IMR-90 (cell line): ENCODE data around the gene CNGB1. TPM values are rescaled to one million over a fixed set of nuclear protein-coding genes. Genes with fewer than 3 reads are reported as not detected.

Experiments
- ATAC-seq: fragments of 200-7000 bp; cut with Tn5 transposase; 2 replicates; pipeline ENCODE4 v1.9.1; 2020; ENCODE audit warnings: low read depth, mild to moderate bottlenecking, moderate library complexity
- BruUV-seq: library from RNA; stranded (reverse); fragments of 400-500 nt; replicated peaks from 2 replicates; lab custom pipeline; 2021; lab: Mats Ljungman, UMichigan
- CTCF ChIA-PET: fragments of 300-600 bp; formaldehyde crosslinking; extraction: SDS; loops from one replicate; lab custom pipeline; 2021; ENCODE audit warnings: antibody characterized with exemption; lab: Yijun Ruan, JAX
- POLR2A ChIA-PET: fragments of 300-600 bp; sonication (Branson Sonifier 250); formaldehyde crosslinking; loops from one replicate; lab custom pipeline; 2022; ENCODE audit warnings: antibody characterized with exemption; ENCODE audit not compliant: unreplicated experiment; lab: Charles Lee
- DNase-seq: peaks from one replicate; pipeline ENCODE4 v3.0.0; 2013
- H2AFZ ChIP-seq: replicated peaks from 2 replicates; pipeline ENCODE3; 2013; ENCODE audit warnings: low read length, mild to moderate bottlenecking; ENCODE audit not compliant: poor library complexity
- H2AK5ac ChIP-seq: 2 replicates; pipeline ENCODE4 v1.6.1; 2013; ENCODE audit warnings: low read depth, low read length, inconsistent platforms
- H2AK9ac ChIP-seq: replicated peaks from 2 replicates; pipeline ENCODE3; 2013; ENCODE audit warnings: mild to moderate bottlenecking, low read depth, low read length, moderate library complexity; ENCODE audit not compliant: poor library complexity
- H2BK120ac ChIP-seq: 2 replicates; pipeline ENCODE4 v1.6.1; 2013; ENCODE audit warnings: low read depth, low read length, inconsistent platforms
- H2BK15ac ChIP-seq: 3 replicates; pipeline ENCODE4 v1.6.1; 2013; ENCODE audit warnings: low read depth, low read length, inconsistent platforms
- H2BK20ac ChIP-seq: 2 replicates; pipeline ENCODE4 v1.6.1; 2013; ENCODE audit warnings: low read depth, mild to moderate bottlenecking, inconsistent platforms, low read length, moderate library complexity
- H2BK5ac ChIP-seq: 2 replicates; pipeline ENCODE4 v1.6.1; 2013; ENCODE audit warnings: mild to moderate bottlenecking, low read depth, low read length, inconsistent platforms; ENCODE audit not compliant: poor library complexity, severe bottlenecking
- H3K14ac ChIP-seq: replicated peaks from 2 replicates; pipeline ENCODE4 v1.6.1; 2013; ENCODE audit warnings: low read depth, low read length, inconsistent platforms
- H3K18ac ChIP-seq: 2 replicates; pipeline ENCODE4 v1.6.1; 2013; ENCODE audit warnings: low read depth, low read length, control low read depth
- H3K23ac ChIP-seq: 2 replicates; pipeline ENCODE4 v1.6.1; 2013; ENCODE audit warnings: low read depth, low read length, inconsistent platforms
- H3K27ac ChIP-seq: 2 replicates; pipeline ENCODE4 v1.5.1; 2013; ENCODE audit warnings: mild to moderate bottlenecking, control low read depth, low read length; ENCODE audit not compliant: insufficient read depth
- H3K27me3 ChIP-seq: 2 replicates; pipeline ENCODE4 v1.6.1; 2013; ENCODE audit warnings: low read length; ENCODE audit not compliant: control insufficient read depth, insufficient read depth
- H3K36me3 ChIP-seq: 2 replicates; pipeline ENCODE4 v1.6.1; 2013; ENCODE audit warnings: low read length, mixed read lengths; ENCODE audit not compliant: control insufficient read depth, insufficient read depth
- H3K4ac ChIP-seq: 2 replicates; pipeline ENCODE4 v1.6.1; 2013; ENCODE audit warnings: low read depth, low read length, inconsistent platforms
- H3K4me1 ChIP-seq: 2 replicates; pipeline ENCODE4 v1.6.1; 2013; ENCODE audit warnings: low read length, mixed read lengths; ENCODE audit not compliant: control insufficient read depth, insufficient read depth
- H3K4me2 ChIP-seq: 2 replicates; pipeline ENCODE4 v1.6.1; 2013; ENCODE audit warnings: low read depth, mild to moderate bottlenecking, control low read depth, low read length, moderate library complexity
- H3K4me3 ChIP-seq: 2 replicates; pipeline ENCODE4 v1.5.1; 2013; ENCODE audit warnings: low read depth, mild to moderate bottlenecking, control low read depth, low read length, moderate library complexity; ENCODE audit not compliant: insufficient read depth
- H3K56ac ChIP-seq: 2 replicates; pipeline ENCODE4 v1.6.1; 2013; ENCODE audit warnings: low read length, inconsistent platforms; ENCODE audit not compliant: insufficient read depth; ENCODE audit errors: extremely low read depth
- H3K79me1 ChIP-seq, 2 experiments: 2 replicates each; pipeline ENCODE4 v1.6.1; 2013; ENCODE audit warnings: low read length in 2 of 2, inconsistent platforms in 1 of 2, low read depth in 1 of 2
- H3K9ac ChIP-seq: 2 replicates; pipeline ENCODE4 v1.6.1; 2013; ENCODE audit warnings: low read depth, low read length, control low read depth
- H3K9me1 ChIP-seq: 2 replicates; pipeline ENCODE4 v1.6.1; 2013; ENCODE audit warnings: low read length, inconsistent platforms; ENCODE audit not compliant: insufficient read depth
- H3K9me3 ChIP-seq: 2 replicates; pipeline ENCODE4 v1.6.1; 2013; ENCODE audit warnings: low read length; ENCODE audit not compliant: control insufficient read depth, insufficient read depth
- H4K20me1 ChIP-seq: 2 replicates; pipeline ENCODE4 v1.6.1; 2013; ENCODE audit warnings: low read length, inconsistent platforms; ENCODE audit not compliant: insufficient read depth
- H4K5ac ChIP-seq: 2 replicates; pipeline ENCODE4 v1.6.1; 2013; ENCODE audit warnings: mild to moderate bottlenecking, low read depth, low read length, control low read depth
- H4K8ac ChIP-seq, 2 experiments: 2 replicates each; pipeline ENCODE4 v1.6.1; 2013; ENCODE audit warnings: low read depth in 2 of 2, low read length in 2 of 2, control low read depth in 1 of 2, inconsistent platforms in 1 of 2
- H4K91ac ChIP-seq: 2 replicates; pipeline ENCODE4 v1.6.1; 2013; ENCODE audit warnings: low read depth, low read length, inconsistent platforms; ENCODE audit not compliant: insufficient read depth
- BHLHE40 ChIP-seq: fragments of 150-350 bp; IDR thresholded peaks from 2 replicates; pipeline ENCODE4 v1.6.1; 2016; ENCODE audit warnings: mild to moderate bottlenecking, low read depth, low read length
- CEBPB ChIP-seq: IDR thresholded peaks from 2 replicates; pipeline ENCODE4 v1.6.1; 2012; ENCODE audit warnings: low read depth, low read length, improper control_type of control experiment
- ELK1 ChIP-seq: fragments of 150-350 bp; IDR thresholded peaks from 2 replicates; pipeline ENCODE4 v1.6.1; 2016; ENCODE audit warnings: low read depth, mild to moderate bottlenecking, low read length, moderate library complexity, borderline replicate concordance
- MAFK ChIP-seq: IDR thresholded peaks from 2 replicates; pipeline ENCODE4 v1.6.1; 2012; ENCODE audit warnings: low read depth, low read length, improper control_type of control experiment
- NFE2L2 ChIP-seq: fragments of 150-350 bp; IDR thresholded peaks from 2 replicates; pipeline ENCODE4 v1.6.1; 2016; ENCODE audit warnings: low read depth, mild to moderate bottlenecking, low read length
- POLR2A ChIP-seq: IDR thresholded peaks from 2 replicates; pipeline ENCODE4 v1.6.1; 2012; ENCODE audit warnings: mild to moderate bottlenecking, low read depth, low read length
- RAD21 ChIP-seq: IDR thresholded peaks from 2 replicates; pipeline ENCODE4 v1.6.1; 2012; ENCODE audit warnings: low read length, improper control_type of control experiment
- RFX5 ChIP-seq: IDR thresholded peaks from 2 replicates; pipeline ENCODE4 v1.8.0; 2012; ENCODE audit warnings: low read depth, mild to moderate bottlenecking, low read length, moderate library complexity
- USF2 ChIP-seq: fragments of 150-350 bp; IDR thresholded peaks from 2 replicates; pipeline ENCODE4 v1.6.1; 2017; ENCODE audit warnings: mild to moderate bottlenecking, antibody characterized with exemption, low read length, low read depth
- WGBS, 2 experiments: methylation state at CpG; one replicate each; pipeline versions ENCODE4 v1.1.5 to v1.1.7; 2013; ENCODE audit warnings: missing lambda C conversion rate in 2 of 2; ENCODE audit not compliant: insufficient read length in 1 of 2; ENCODE audit errors: extremely low coverage in 2 of 2; 5-methylcytosine and 5-hydroxymethylcytosine counted together
- dilution Hi-C: fragments of 300-500 bp; cut with HindIII; formaldehyde crosslinking; loops from one replicate; pipeline ENCODE4 v1.14.3; 2018; ENCODE audit warnings: low sequenced_read_pairs; ENCODE audit not compliant: unreplicated experiment
- in situ Hi-C: fragments of 300-500 bp; cut with MboI; formaldehyde crosslinking; loops from 3 replicates; pipeline ENCODE4 v1.14.3; 2019; ENCODE audit warnings: low sequenced_read_pairs, inconsistent platforms, mixed read lengths
- intact Hi-C: fragments of 100-400 bp; cut with micrococcal nuclease; formaldehyde crosslinking; loops from 2 replicates; pipeline ENCODE4 v1.10.0; 2022
- polyA plus RNA-seq, 3 experiments: library from polyadenylated mRNA; depleted of rRNA; stranded (reverse); fragments of >200 nt; gene quantifications; 2 replicates each; pipeline ENCODE4 v1.2.3, GENCODE V29; 2012; ENCODE audit warnings: low replicate concordance in 1 of 3
- total RNA-seq: library from RNA; depleted of rRNA; stranded (reverse); fragments of >200 nt; gene quantifications from 2 replicates; pipeline ENCODE4 v1.2.3, GENCODE V29; 2012

Gene CNGB1
- total and polyA plus RNA-seq, 2 of the 4 experiments (the other 2 are of a cell fraction) = not detected

GRCh38 chr16:57873218-57873617 is 97.7 kb downstream of the CNGB1 start:
- intact Hi-C loops (no loop called here), in situ Hi-C loops (no loop called here), dilution Hi-C loops (no loop called here)
- 0 out of 2 replicates have a peak, but pooled peaks cover 3% of the 10 kb centered on the region for H3K9me1 ChIP-seq
- no TSS peak for BruUV-seq
- ChIA-PET POLR2A (no interaction called here), CTCF (no interaction called here)
- no peak overlapping the region for H2AK5ac ChIP-seq
- H2BK15ac ChIP-seq = no peak overlapping the region; the same call in 1 of the 3 replicates
- H2BK5ac ChIP-seq = no peak overlapping the region
- H3K4me1 ChIP-seq = peaks cover 6% of the 10 kb centered on the region
- H4K91ac ChIP-seq = no peak overlapping the region
- H3K27me3 ChIP-seq = peaks cover 2% of the 10 kb centered on the region
- H4K20me1 ChIP-seq = no peaks in the 10 kb centered on the region
- WGBS, 2 experiments = no CpG with 5 or more reads among the region's 11 CpGs
- H3K4me2 ChIP-seq = no peak overlapping the region
- H3K79me1 ChIP-seq = no peaks in the 10 kb centered on the region; a peak in 1 of 4 replicates
- no peak overlapping the region for H3K27ac ChIP-seq
- no peak overlapping the region; the same call in 1 of the 2 replicates for H2BK20ac ChIP-seq
- no peaks in the 10 kb centered on the region for H3K9me3 ChIP-seq
- no peak overlapping the region for H3K4me3 ChIP-seq
- no peak overlapping the region for H4K5ac ChIP-seq
- H2AFZ ChIP-seq = peak overlapping the region; percentile 7
- H3K4ac ChIP-seq = no peak overlapping the region; the same call in 1 of the 2 replicates
- H3K18ac ChIP-seq = no peak overlapping the region
- no peak overlapping the region for H3K56ac ChIP-seq
- no peaks in the 10 kb centered on the region for H3K36me3 ChIP-seq
- H3K9ac ChIP-seq = no peak overlapping the region
- H2BK120ac ChIP-seq = peak overlapping the region; percentile 19; the same call in 1 of the 2 replicates
- TF ChIP-seq RFX5 = no peak
- no peak for TF ChIP-seq POLR2A
- TF ChIP-seq USF2 = no peak
- TF ChIP-seq NFE2L2 = no peak
- no peak for TF ChIP-seq RAD21
- no peak for TF ChIP-seq CEBPB
- no peak for TF ChIP-seq ELK1
- no peak for TF ChIP-seq BHLHE40
- TF ChIP-seq MAFK = no peak
- H2AK9ac ChIP-seq = no peak overlapping the region
- no peak for DNase-seq
- no peak overlapping the region for H4K8ac ChIP-seq
- H3K14ac ChIP-seq = no peak overlapping the region
- H3K23ac ChIP-seq = no peak overlapping the region
- ATAC-seq = no peak
